Smooth muscle cell (in vitro differentiated cells): Measurements from ENCODE around the gene GAL. TPM values are rescaled to one million over a fixed set of nuclear protein-coding genes. Genes with fewer than 3 reads are reported as not detected.

ENCODE experiments used
- DNase-seq: peaks from one replicate; lab custom pipeline; 2025; ENCODE audit not compliant: unreplicated experiment; lab: John Stamatoyannopoulos, UW
- H2AFZ ChIP-seq: fragments of 200-600 bp; sonication (generic); 2 replicates; pipeline ENCODE4 v1.6.0; 2016; ENCODE audit warnings: antibody characterized with exemption, low read depth, mild to moderate bottlenecking
- H3F3A ChIP-seq: fragments of 200-600 bp; sonication (generic); 2 replicates; pipeline ENCODE4 v1.6.0; 2017; ENCODE audit warnings: antibody characterized with exemption, low read depth
- H3K27ac ChIP-seq: fragments of 200-600 bp; sonication (generic); 2 replicates; pipeline ENCODE4 v1.5.1; 2016; ENCODE audit warnings: low read depth, mild to moderate bottlenecking
- H3K27me3 ChIP-seq: fragments of 200-600 bp; sonication (generic); 2 replicates; pipeline ENCODE4 v1.6.1; 2016; ENCODE audit warnings: low read depth, mild to moderate bottlenecking
- H3K36me3 ChIP-seq: fragments of 200-600 bp; sonication (generic); 2 replicates; pipeline ENCODE4 v1.5.1; 2016; ENCODE audit warnings: low read depth
- H3K4me1 ChIP-seq: fragments of 200-600 bp; sonication (generic); 2 replicates; pipeline ENCODE4 v1.5.1; 2016; ENCODE audit warnings: low read depth
- H3K4me2 ChIP-seq: fragments of 200-600 bp; sonication (generic); 2 replicates; pipeline ENCODE4 v1.6.0; 2016; ENCODE audit warnings: mild to moderate bottlenecking
- H3K4me3 ChIP-seq: fragments of 200-600 bp; sonication (generic); 2 replicates; pipeline ENCODE4 v1.5.1; 2016; ENCODE audit warnings: mild to moderate bottlenecking
- H3K79me2 ChIP-seq: fragments of 200-600 bp; sonication (generic); 2 replicates; pipeline ENCODE4 v1.6.0; 2016; ENCODE audit warnings: low read depth, mild to moderate bottlenecking
- H3K9ac ChIP-seq: fragments of 200-600 bp; sonication (generic); 2 replicates; pipeline ENCODE4 v1.6.0; 2016; ENCODE audit warnings: low read depth
- H3K9me3 ChIP-seq: fragments of 200-600 bp; sonication (generic); replicated peaks from 2 replicates; pipeline ENCODE4 v1.5.1; 2016; ENCODE audit warnings: low read depth
- H4K20me1 ChIP-seq: fragments of 200-600 bp; sonication (generic); 2 replicates; pipeline ENCODE4 v1.6.0; 2016; ENCODE audit warnings: low read depth
- CTCF ChIP-seq: fragments of 200-600 bp; sonication (generic); IDR thresholded peaks from 2 replicates; pipeline ENCODE4 v1.5.1; 2017; ENCODE audit warnings: borderline replicate concordance, mild to moderate bottlenecking, antibody characterized with exemption; ENCODE audit not compliant: insufficient read depth, poor library complexity, severe bottlenecking
- WGBS: methylation state at CpG from one replicate; pipeline ENCODE4 v1.1.7; 2016; ENCODE audit warnings: low lambda C conversion rate; 5-methylcytosine and 5-hydroxymethylcytosine counted together
- polyA plus RNA-seq: library from polyadenylated mRNA; unstranded; fragments of >200 nt; fragmentation: Nextera tagmentation; extraction: Ambion mirVana; gene quantifications from 2 replicates; pipeline ENCODE4 v1.2.1, GENCODE V29; 2016
- total RNA-seq: library from RNA; depleted of rRNA; stranded (reverse); fragments of >200 nt; gene quantifications from 2 replicates; pipeline ENCODE4 v1.2.3, GENCODE V29; 2014

GAL gene
- total and polyA plus RNA-seq, 2 experiments from 2014 or later = 19.4 to 61.5 TPM

GRCh38 chr11:68658661-68659060 is 25.7 kb upstream of the GAL start:
- no peak overlapping the region for H3K27ac ChIP-seq
- no peak overlapping the region for H3K9ac ChIP-seq
- no peak for DNase-seq
- H3K79me2 ChIP-seq = no peaks in the 10 kb centered on the region
- WGBS = 88% methylated on average over 13 of the region's 13 CpGs
- H3K36me3 ChIP-seq = no peaks in the 10 kb centered on the region
- no peak overlapping the region for H3K4me3 ChIP-seq
- no peaks in the 10 kb centered on the region for H3F3A ChIP-seq
- no peaks in the 10 kb centered on the region for H3K4me1 ChIP-seq
- TF ChIP-seq CTCF = no peak
- no peaks in the 10 kb centered on the region for H4K20me1 ChIP-seq
- H3K9me3 ChIP-seq = peaks cover 3% of the 10 kb centered on the region
- no peak overlapping the region for H3K4me2 ChIP-seq
- H3K27me3 ChIP-seq = no peaks in the 10 kb centered on the region
- no peak overlapping the region for H2AFZ ChIP-seq

GRCh38 chr11:68659158-68659921 is 25.0 kb upstream of the GAL start:
- TF ChIP-seq CTCF = no peak
- H3K9me3 ChIP-seq = peaks cover 3% of the 10 kb centered on the region
- no peaks in the 10 kb centered on the region for H3F3A ChIP-seq
- no peaks in the 10 kb centered on the region for H3K79me2 ChIP-seq
- H3K36me3 ChIP-seq = no peaks in the 10 kb centered on the region
- no peak for DNase-seq
- no peak overlapping the region for H2AFZ ChIP-seq
- H3K4me2 ChIP-seq = no peak overlapping the region
- no peak overlapping the region for H3K27ac ChIP-seq
- no peak overlapping the region for H3K9ac ChIP-seq
- no peaks in the 10 kb centered on the region for H4K20me1 ChIP-seq
- H3K4me3 ChIP-seq = no peak overlapping the region
- H3K27me3 ChIP-seq = no peaks in the 10 kb centered on the region
- H3K4me1 ChIP-seq = no peaks in the 10 kb centered on the region
- 80% methylated on average over 22 of the region's 22 CpGs for WGBS

- Histone ChIP-seq H3F3A (no peaks in the 10 kb centered on the region), H3K9me3 (peaks cover under 1% of the 10 kb centered on the region), H3K4me3 (no peak overlapping the region), H3K27ac (no peak overlapping the region), H3K27me3 (no peaks in the 10 kb centered on the region), H3K79me2 (no peaks in the 10 kb centered on the region), H3K9ac (no peak overlapping the region), H4K20me1 (no peaks in the 10 kb centered on the region), H3K4me1 (no peaks in the 10 kb centered on the region), H2AFZ (no peak overlapping the region), H3K4me2 (no peak overlapping the region), H3K36me3 (no peaks in the 10 kb centered on the region)
- DNase-seq = no peak
- TF ChIP-seq CTCF = no peak
- WGBS = 93% methylated on average over 18 of the region's 18 CpGs
Observed at GRCh38 chr11:68660066-68660810, 24.1 kb upstream of the GAL start.
